ENCODE measurements around the gene ANKRD50. TPM values are rescaled to one million over a fixed set of nuclear protein-coding genes. Genes with fewer than 3 reads are reported as not detected.

The ANKRD50 gene
- total and polyA plus RNA-seq, 2 of the 13 experiments (the other 11 are each of a cell fraction or from before 2014, with no cell fraction given) = 2.4 to 4.4 TPM

DNA sequence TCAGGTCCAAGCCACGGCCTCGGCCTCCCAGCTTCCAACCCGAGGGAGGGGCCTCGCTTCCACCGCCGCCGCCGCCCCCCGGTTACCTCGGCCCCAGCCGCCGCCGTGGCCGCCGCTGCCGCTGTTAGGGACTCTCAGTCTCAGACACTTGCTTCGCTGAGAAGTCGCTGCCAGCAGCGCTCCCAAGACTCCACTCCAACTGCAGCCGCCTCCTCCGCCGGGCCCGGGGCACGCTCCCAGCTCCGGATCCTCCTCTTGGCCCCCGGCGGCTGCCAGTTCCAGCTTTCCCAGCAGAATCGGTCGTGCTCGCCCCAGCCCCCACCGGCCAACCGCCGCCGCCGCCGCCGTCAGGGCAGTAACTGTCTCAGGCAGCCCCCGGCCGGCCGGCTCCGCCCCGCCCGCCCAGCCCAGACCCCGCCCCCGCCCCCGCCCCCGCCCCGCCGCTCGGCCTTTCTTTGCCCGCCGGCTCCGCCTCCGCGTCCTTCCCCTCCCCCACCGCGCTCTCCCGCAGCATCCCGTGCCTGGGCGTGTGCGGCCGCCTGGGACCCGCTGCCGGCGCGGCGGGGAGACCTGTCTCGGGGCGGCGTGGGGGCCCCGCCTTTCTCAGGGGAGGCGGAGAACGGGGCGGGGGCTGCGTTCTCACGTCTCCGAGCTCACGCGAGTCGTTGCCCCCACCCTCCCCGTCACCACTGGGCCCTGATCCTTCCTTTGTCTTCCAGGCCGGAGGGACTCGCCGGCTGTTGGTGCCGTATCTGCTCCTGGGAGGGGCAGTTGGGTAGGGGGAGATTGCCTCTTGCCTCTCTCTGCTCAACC is at the start of gene ANKRD50 (continued):
- TF ChIP-seq, protein P1, sequence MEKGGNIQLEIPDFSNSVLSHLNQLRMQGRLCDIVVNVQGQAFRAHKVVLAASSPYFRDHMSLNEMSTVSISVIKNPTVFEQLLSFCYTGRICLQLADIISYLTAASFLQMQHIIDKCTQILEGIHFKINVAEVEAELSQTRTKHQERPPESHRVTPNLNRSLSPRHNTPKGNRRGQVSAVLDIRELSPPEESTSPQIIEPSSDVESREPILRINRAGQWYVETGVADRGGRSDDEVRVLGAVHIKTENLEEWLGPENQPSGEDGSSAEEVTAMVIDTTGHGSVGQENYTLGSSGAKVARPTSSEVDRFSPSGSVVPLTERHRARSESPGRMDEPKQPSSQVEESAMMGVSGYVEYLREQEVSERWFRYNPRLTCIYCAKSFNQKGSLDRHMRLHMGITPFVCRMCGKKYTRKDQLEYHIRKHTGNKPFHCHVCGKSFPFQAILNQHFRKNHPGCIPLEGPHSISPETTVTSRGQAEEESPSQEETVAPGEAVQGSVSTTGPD (CRISPR knock-in tag; IDR thresholded peaks at IDR 0.05) = no peak
- TF ChIP-seq ZNF496 (CRISPR knock-in tag; IDR thresholded peaks at IDR 0.05; ENCODE audit: insufficient replicate concordance) (no peak), CCAR2 (optimal IDR thresholded peaks at IDR 0.05; ENCODE audit: low read depth, low read length) (no peak), HMG20B (CRISPR knock-in tag; conservative IDR thresholded peaks at IDR 0.05) (no peak), GPN1 (CRISPR knock-in tag; IDR thresholded peaks at IDR 0.05; ENCODE audit: borderline replicate concordance) (no peak), ZNF180 (CRISPR knock-in tag; IDR thresholded peaks at IDR 0.05; ENCODE audit: borderline replicate concordance, low read depth) (no peak), MEIS1 (CRISPR knock-in tag; IDR thresholded peaks at IDR 0.05; ENCODE audit: borderline replicate concordance) (0 out of 2 replicates have a peak, but pooled peaks have one; percentile 4), ZFP62 (CRISPR knock-in tag; IDR thresholded peaks at IDR 0.05) (no peak), ZSCAN25 (CRISPR knock-in tag; IDR thresholded peaks at IDR 0.05) (no peak), MAFF (IDR thresholded peaks at IDR 0.05; ENCODE audit: low read depth, low read length) (no peak), NR2F1 (CRISPR knock-in tag; IDR thresholded peaks at IDR 0.05) (no peak), ZNF567 (CRISPR knock-in tag; IDR thresholded peaks at IDR 0.05; ENCODE audit: borderline replicate concordance) (no peak), ZNF83 (CRISPR knock-in tag; IDR thresholded peaks at IDR 0.05; ENCODE audit: borderline replicate concordance) (no peak), RNF2 (conservative IDR thresholded peaks at IDR 0.05; ENCODE audit: low read depth) (no peak), HHEX (CRISPR knock-in tag; IDR thresholded peaks at IDR 0.05) (no peak)
- TF ChIP-seq, protein P2, sequence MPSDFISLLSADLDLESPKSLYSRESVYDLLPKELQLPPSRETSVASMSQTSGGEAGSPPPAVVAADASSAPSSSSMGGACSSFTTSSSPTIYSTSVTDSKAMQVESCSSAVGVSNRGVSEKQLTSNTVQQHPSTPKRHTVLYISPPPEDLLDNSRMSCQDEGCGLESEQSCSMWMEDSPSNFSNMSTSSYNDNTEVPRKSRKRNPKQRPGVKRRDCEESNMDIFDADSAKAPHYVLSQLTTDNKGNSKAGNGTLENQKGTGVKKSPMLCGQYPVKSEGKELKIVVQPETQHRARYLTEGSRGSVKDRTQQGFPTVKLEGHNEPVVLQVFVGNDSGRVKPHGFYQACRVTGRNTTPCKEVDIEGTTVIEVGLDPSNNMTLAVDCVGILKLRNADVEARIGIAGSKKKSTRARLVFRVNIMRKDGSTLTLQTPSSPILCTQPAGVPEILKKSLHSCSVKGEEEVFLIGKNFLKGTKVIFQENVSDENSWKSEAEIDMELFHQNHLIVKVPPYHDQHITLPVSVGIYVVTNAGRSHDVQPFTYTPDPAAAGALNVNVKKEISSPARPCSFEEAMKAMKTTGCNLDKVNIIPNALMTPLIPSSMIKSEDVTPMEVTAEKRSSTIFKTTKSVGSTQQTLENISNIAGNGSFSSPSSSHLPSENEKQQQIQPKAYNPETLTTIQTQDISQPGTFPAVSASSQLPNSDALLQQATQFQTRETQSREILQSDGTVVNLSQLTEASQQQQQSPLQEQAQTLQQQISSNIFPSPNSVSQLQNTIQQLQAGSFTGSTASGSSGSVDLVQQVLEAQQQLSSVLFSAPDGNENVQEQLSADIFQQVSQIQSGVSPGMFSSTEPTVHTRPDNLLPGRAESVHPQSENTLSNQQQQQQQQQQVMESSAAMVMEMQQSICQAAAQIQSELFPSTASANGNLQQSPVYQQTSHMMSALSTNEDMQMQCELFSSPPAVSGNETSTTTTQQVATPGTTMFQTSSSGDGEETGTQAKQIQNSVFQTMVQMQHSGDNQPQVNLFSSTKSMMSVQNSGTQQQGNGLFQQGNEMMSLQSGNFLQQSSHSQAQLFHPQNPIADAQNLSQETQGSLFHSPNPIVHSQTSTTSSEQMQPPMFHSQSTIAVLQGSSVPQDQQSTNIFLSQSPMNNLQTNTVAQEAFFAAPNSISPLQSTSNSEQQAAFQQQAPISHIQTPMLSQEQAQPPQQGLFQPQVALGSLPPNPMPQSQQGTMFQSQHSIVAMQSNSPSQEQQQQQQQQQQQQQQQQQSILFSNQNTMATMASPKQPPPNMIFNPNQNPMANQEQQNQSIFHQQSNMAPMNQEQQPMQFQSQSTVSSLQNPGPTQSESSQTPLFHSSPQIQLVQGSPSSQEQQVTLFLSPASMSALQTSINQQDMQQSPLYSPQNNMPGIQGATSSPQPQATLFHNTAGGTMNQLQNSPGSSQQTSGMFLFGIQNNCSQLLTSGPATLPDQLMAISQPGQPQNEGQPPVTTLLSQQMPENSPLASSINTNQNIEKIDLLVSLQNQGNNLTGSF (CRISPR knock-in tag; IDR thresholded peaks at IDR 0.05) = no peak
- TF ChIP-seq, protein P3, sequence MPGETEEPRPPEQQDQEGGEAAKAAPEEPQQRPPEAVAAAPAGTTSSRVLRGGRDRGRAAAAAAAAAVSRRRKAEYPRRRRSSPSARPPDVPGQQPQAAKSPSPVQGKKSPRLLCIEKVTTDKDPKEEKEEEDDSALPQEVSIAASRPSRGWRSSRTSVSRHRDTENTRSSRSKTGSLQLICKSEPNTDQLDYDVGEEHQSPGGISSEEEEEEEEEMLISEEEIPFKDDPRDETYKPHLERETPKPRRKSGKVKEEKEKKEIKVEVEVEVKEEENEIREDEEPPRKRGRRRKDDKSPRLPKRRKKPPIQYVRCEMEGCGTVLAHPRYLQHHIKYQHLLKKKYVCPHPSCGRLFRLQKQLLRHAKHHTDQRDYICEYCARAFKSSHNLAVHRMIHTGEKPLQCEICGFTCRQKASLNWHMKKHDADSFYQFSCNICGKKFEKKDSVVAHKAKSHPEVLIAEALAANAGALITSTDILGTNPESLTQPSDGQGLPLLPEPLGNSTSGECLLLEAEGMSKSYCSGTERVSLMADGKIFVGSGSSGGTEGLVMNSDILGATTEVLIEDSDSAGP (CRISPR knock-in tag; IDR thresholded peaks at IDR 0.05; ENCODE audit: borderline replicate concordance) = peak; percentile 63
- TF ChIP-seq, protein P4, sequence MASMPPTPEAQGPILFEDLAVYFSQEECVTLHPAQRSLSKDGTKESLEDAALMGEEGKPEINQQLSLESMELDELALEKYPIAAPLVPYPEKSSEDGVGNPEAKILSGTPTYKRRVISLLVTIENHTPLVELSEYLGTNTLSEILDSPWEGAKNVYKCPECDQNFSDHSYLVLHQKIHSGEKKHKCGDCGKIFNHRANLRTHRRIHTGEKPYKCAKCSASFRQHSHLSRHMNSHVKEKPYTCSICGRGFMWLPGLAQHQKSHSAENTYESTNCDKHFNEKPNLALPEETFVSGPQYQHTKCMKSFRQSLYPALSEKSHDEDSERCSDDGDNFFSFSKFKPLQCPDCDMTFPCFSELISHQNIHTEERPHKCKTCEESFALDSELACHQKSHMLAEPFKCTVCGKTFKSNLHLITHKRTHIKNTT (CRISPR knock-in tag; IDR thresholded peaks at IDR 0.05) = no peak
